NT2/D1 (cell line): Measurements from ENCODE around the gene B9D1.

ENCODE experiments used
- SUZ12 ChIP-seq: IDR thresholded peaks from 2 replicates; pipeline ENCODE4 v1.6.1; 2011; ENCODE audit not compliant: insufficient read length, insufficient read depth; ENCODE audit errors: extremely low read depth
- YY1 ChIP-seq: IDR thresholded peaks from 2 replicates; pipeline ENCODE4 v1.6.1; 2011; ENCODE audit not compliant: insufficient read length, insufficient read depth
- ZNF274 ChIP-seq: IDR thresholded peaks from 2 replicates; pipeline ENCODE4 v1.6.1; 2011; ENCODE audit warnings: mild to moderate bottlenecking, low read depth, low read length

- no peak for TF ChIP-seq SUZ12
- TF ChIP-seq YY1, result no peak
- TF ChIP-seq ZNF274, result no peak
Observed at GRCh38 chr17:19379361-19380065, 17.0 kb upstream of the B9D1 start.
